K562 (cell line): Measurements from ENCODE around the gene ORAI3. TPM values are rescaled to one million over a fixed set of nuclear protein-coding genes. Genes with fewer than 3 reads are reported as not detected.

ENCODE experiments used
- CTBP1 ChIP-seq: fragments of 450-650 bp; IDR thresholded peaks from 2 replicates; pipeline ENCODE4 v1.6.1; 2016; ENCODE audit warnings: borderline replicate concordance
- CTCF ChIP-seq, 3 experiments: IDR thresholded peaks in 2 of 3; conservative IDR thresholded peaks in 1 of 3; 2 replicates each; pipeline ENCODE4 v1.5.1; 2011 to 2012; ENCODE audit warnings: low read length in 3 of 3, mild to moderate bottlenecking in 3 of 3, control low read depth in 2 of 3, improper control_type of control experiment in 1 of 3, inconsistent platforms in 1 of 3, low read depth in 1 of 3, mixed read lengths in 1 of 3, moderate library complexity in 1 of 3; ENCODE audit not compliant: insufficient read depth in 2 of 3
- DEAF1 ChIP-seq: fragments of 450-650 bp; formaldehyde crosslinking; IDR thresholded peaks from 2 replicates; pipeline ENCODE4 v1.4.0; 2020; ENCODE audit warnings: mild to moderate bottlenecking, moderate library complexity
- FOXK2 ChIP-seq, 2 experiments: fragments of 450-650 bp; IDR thresholded peaks in 1 of 2; conservative IDR thresholded peaks in 1 of 2; 2 replicates each; pipeline ENCODE4 v1.6.1; 2016; ENCODE audit warnings: low read depth in 2 of 2, mild to moderate bottlenecking in 1 of 2
- JUN ChIP-seq, 2 experiments: sonication (generic) in 1 of 2; formaldehyde crosslinking in 1 of 2; IDR thresholded peaks; 2 replicates each; pipeline versions ENCODE4 v1.6.1 to v1.8.0; 2012 to 2022; ENCODE audit warnings: borderline replicate concordance in 2 of 2, mild to moderate bottlenecking in 2 of 2, improper control_type of control experiment in 1 of 2, low read depth in 1 of 2, low read length in 1 of 2, missing genetic modification reagents in 1 of 2
- NBN ChIP-seq: fragments of 450-650 bp; IDR thresholded peaks from 2 replicates; pipeline ENCODE4 v1.6.1; 2016; ENCODE audit warnings: low read depth, mild to moderate bottlenecking
- NCOA4 ChIP-seq: fragments of 450-650 bp; IDR thresholded peaks from 2 replicates; pipeline ENCODE4 v1.6.1; 2018; ENCODE audit warnings: mild to moderate bottlenecking; ENCODE audit not compliant: partially characterized antibody
- NONO ChIP-seq, 2 experiments: fragments of 200-400 bp in 1 of 2; fragments of 450-650 bp in 1 of 2; formaldehyde crosslinking in 1 of 2; IDR thresholded peaks; 2 replicates each; pipeline ENCODE4 v1.6.1; 2017; ENCODE audit warnings: low read depth in 2 of 2, mild to moderate bottlenecking in 2 of 2, moderate library complexity in 2 of 2, low read length in 1 of 2
- PCBP2 ChIP-seq: fragments of 200-400 bp; formaldehyde crosslinking; IDR thresholded peaks from 2 replicates; pipeline ENCODE4 v1.6.1; 2018; ENCODE audit warnings: low read length, low read depth, mild to moderate bottlenecking, moderate library complexity; ENCODE audit not compliant: poor library complexity, severe bottlenecking
- PHB ChIP-seq: fragments of 250-450 bp; sonication (Bioruptor Pico); IDR thresholded peaks from 2 replicates; pipeline ENCODE4 v1.5.0; 2021
- PYGO2 ChIP-seq: fragments of 450-650 bp; IDR thresholded peaks from 2 replicates; pipeline ENCODE4 v1.6.1; 2016; ENCODE audit warnings: mild to moderate bottlenecking, missing genetic modification characterization, moderate library complexity, missing compliant biosample characterization
- RBM39 ChIP-seq: fragments of 200-400 bp; formaldehyde crosslinking; optimal IDR thresholded peaks from 2 replicates; pipeline ENCODE3; 2018; ENCODE audit warnings: low read depth, low read length
- RFX7 ChIP-seq: fragments of 250-450 bp; sonication (Bioruptor Pico); IDR thresholded peaks from 2 replicates; pipeline ENCODE4 v1.5.1; 2021; ENCODE audit warnings: mild to moderate bottlenecking
- SAFB ChIP-seq: fragments of 200-400 bp; formaldehyde crosslinking; IDR thresholded peaks from 2 replicates; pipeline ENCODE4 v1.6.1; 2017; ENCODE audit warnings: low read depth, low read length, borderline replicate concordance
- SRF ChIP-seq, 2 experiments: fragments of 250-450, 450-650 bp in 1 of 2; sonication (Bioruptor Pico) in 1 of 2; sonication (generic) in 1 of 2; formaldehyde crosslinking; IDR thresholded peaks; 2 replicates each; pipeline versions ENCODE4 v1.5.0 to v1.5.1; 2020 to 2022; ENCODE audit warnings: mild to moderate bottlenecking in 1 of 2, missing genetic modification reagents in 1 of 2
- ZNF354B ChIP-seq: fragments of 250-450 bp; sonication (Bioruptor Pico); IDR thresholded peaks from 2 replicates; pipeline ENCODE4 v1.4.0; 2020
- ZNF583 ChIP-seq: fragments of 250-450 bp; sonication (Bioruptor Pico); IDR thresholded peaks from 2 replicates; pipeline ENCODE4 v1.4.0; 2020
- polyA plus RNA-seq, 8 experiments: library from polyadenylated mRNA; depleted of rRNA in 4 of 8; stranded (reverse) in 5 of 8; unstranded in 3 of 8; fragments of >200 nt; fragmentation: Nextera tagmentation in 2 of 8; fragmentation: Illumina TruSeq in 1 of 8; extraction: Ambion mirVana in 2 of 8; extraction: Trizol in 1 of 8; gene quantifications; 2 replicates each; pipeline versions ENCODE4 v1.2.1 to v1.2.3, GENCODE V29; 2011 to 2014; ENCODE audit warnings: inconsistent platforms in 1 of 8, missing spikeins in 1 of 8
- total RNA-seq, 7 experiments: library from RNA; depleted of rRNA in 6 of 7; stranded (reverse); fragments of >200 nt in 6 of 7; fragmentation: Illumina TruSeq in 2 of 7; extraction: Trizol in 2 of 7; gene quantifications; 2 replicates each; pipeline versions ENCODE4 v1.2.1 to v1.2.3, GENCODE V29; 2011 to 2021; ENCODE audit warnings: low replicate concordance in 1 of 7
- TF ChIP-seq, protein P1 (sequence below): fragments of 250-450 bp; sonication (Bioruptor Pico); IDR thresholded peaks from 2 replicates; pipeline ENCODE4 v1.4.0; 2020; ENCODE audit warnings: mild to moderate bottlenecking, moderate library complexity
- TF ChIP-seq, protein P2 (sequence below): IDR thresholded peaks from 3 replicates; pipeline ENCODE4 v1.6.1; 2011; ENCODE audit warnings: borderline replicate concordance, mild to moderate bottlenecking; ENCODE audit not compliant: insufficient read length, insufficient read depth

The ORAI3 gene
- total and polyA plus RNA-seq, 9 of the 15 experiments (the other 6 are each of a cell fraction or from before 2014, with no cell fraction given): 4.9 to 23.3 (median 14.1) TPM

DNA sequence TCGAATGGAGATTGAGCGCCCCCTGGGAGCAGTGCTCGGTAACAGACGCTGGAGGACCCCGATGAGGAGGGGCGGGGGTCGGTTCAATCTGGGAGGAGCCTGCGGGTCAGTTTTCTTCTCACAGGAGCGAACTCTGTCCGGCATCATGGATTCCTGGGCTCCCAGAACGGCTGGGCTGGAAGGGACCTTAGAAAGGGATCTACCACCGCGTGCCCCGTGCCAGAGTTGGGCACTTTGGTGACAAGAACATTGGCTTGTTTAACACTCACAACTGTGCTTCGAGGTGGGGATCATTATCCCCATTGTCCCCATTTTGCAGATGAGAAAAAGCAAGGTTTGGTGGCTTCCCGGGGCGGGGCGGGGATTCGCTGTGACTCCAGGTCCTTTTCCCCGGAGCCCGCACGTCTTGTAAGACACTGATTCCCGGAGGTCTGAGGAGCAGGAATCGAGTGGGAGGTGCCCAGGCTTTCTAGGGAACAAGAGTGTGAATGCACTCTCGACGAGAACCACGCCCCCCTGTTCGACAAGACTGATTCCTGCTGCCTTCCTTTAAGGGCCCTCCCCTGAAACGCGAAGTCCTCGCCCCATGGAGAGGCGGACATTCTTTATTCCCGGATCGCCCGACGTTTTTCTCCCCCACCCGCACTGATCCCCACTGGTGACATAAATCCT is 27.0 kb upstream of the ORAI3 start (continued):
- TF ChIP-seq JUN (IDR thresholded peaks at IDR 0.05; ENCODE audit: borderline replicate concordance, low read depth, low read length) (no peak), JUN (CRISPR knock-in tag; IDR thresholded peaks at IDR 0.05; ENCODE audit: borderline replicate concordance) (0 out of 2 replicates have a peak, but pooled peaks have one; percentile 42), NBN (peak; percentile 16; the same call in 1 of the 2 replicates), PYGO2 (no peak), SRF (CRISPR knock-in tag; IDR thresholded peaks at IDR 0.05) (peak in 1 of 2 experiments; percentile 28; a peak in 1 of 4 replicates), CTCF (IDR thresholded peaks at IDR 0.05 in 2 of 3, conservative IDR thresholded peaks at IDR 0.05 in 1 of 3; ENCODE audit: insufficient read depth in 2 of 3, low read depth in 1 of 3, low read length in 3 of 3) (peak; percentile 88 to 95 (median 91); a peak in 5 of 6 replicates), FOXK2 (conservative IDR thresholded peaks at IDR 0.05 in 1 of 2, IDR thresholded peaks at IDR 0.05 in 1 of 2; ENCODE audit: low read depth in 2 of 2) (no peak), PCBP2 (no peak), ZNF354B (CRISPR knock-in tag) (no peak), RFX7 (no peak), NCOA4 (no peak), NONO (IDR thresholded peaks at IDR 0.05; ENCODE audit: low read depth in 2 of 2, low read length in 1 of 2) (no peak), RBM39 (peak; percentile 96), SAFB (peak; percentile 82), ZNF583 (no peak), CTBP1 (peak; percentile 15; the same call in 1 of the 2 replicates), PHB (CRISPR knock-in tag) (no peak), DEAF1 (CRISPR knock-in tag) (peak; percentile 49)
- TF ChIP-seq, protein P1, sequence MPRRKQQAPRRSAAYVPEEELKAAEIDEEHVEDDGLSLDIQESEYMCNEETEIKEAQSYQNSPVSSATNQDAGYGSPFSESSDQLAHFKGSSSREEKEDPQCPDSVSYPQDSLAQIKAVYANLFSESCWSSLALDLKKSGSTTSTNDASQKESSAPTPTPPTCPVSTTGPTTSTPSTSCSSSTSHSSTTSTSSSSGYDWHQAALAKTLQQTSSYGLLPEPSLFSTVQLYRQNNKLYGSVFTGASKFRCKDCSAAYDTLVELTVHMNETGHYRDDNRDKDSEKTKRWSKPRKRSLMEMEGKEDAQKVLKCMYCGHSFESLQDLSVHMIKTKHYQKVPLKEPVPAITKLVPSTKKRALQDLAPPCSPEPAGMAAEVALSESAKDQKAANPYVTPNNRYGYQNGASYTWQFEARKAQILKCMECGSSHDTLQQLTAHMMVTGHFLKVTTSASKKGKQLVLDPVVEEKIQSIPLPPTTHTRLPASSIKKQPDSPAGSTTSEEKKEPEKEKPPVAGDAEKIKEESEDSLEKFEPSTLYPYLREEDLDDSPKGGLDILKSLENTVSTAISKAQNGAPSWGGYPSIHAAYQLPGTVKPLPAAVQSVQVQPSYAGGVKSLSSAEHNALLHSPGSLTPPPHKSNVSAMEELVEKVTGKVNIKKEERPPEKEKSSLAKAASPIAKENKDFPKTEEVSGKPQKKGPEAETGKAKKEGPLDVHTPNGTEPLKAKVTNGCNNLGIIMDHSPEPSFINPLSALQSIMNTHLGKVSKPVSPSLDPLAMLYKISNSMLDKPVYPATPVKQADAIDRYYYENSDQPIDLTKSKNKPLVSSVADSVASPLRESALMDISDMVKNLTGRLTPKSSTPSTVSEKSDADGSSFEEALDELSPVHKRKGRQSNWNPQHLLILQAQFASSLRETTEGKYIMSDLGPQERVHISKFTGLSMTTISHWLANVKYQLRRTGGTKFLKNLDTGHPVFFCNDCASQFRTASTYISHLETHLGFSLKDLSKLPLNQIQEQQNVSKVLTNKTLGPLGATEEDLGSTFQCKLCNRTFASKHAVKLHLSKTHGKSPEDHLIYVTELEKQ (CRISPR knock-in tag): no peak
- TF ChIP-seq, protein P2, sequence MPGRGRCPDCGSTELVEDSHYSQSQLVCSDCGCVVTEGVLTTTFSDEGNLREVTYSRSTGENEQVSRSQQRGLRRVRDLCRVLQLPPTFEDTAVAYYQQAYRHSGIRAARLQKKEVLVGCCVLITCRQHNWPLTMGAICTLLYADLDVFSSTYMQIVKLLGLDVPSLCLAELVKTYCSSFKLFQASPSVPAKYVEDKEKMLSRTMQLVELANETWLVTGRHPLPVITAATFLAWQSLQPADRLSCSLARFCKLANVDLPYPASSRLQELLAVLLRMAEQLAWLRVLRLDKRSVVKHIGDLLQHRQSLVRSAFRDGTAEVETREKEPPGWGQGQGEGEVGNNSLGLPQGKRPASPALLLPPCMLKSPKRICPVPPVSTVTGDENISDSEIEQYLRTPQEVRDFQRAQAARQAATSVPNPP: no peak
